ENCODE results near the gene TNIP2.

GRCh38 chr4:2733844-2734574 lies 22.1 kb downstream of the TNIP2 start:
- TF ChIP-seq CTCF (IDR thresholded peaks at IDR 0.05; ENCODE audit: low read length) (no peak), EZH2phosphoT487 (IDR thresholded peaks at IDR 0.05; ENCODE audit: low read length) (no peak), EZH2 (optimal IDR thresholded peaks at IDR 0.05; ENCODE audit: low read depth, low read length) (no peak)

Data from MM.1S (cell line).